HG02885 (cell line): ENCODE results near the gene PCDHGA7.
"Not testable (repeated sequence)": the region's sequence is repeated elsewhere in the genome, so short reads cannot be mapped to it uniquely, and the experiment has no call there.

Source experiments
- ATAC-seq: cut with Tn5 transposase; IDR thresholded peaks from one replicate; pipeline ENCODE4 v1.9.1; 2021; ENCODE audit warnings: mild to moderate bottlenecking; ENCODE audit not compliant: unreplicated experiment, poor library complexity

The PCDHGA7 gene

DNA sequence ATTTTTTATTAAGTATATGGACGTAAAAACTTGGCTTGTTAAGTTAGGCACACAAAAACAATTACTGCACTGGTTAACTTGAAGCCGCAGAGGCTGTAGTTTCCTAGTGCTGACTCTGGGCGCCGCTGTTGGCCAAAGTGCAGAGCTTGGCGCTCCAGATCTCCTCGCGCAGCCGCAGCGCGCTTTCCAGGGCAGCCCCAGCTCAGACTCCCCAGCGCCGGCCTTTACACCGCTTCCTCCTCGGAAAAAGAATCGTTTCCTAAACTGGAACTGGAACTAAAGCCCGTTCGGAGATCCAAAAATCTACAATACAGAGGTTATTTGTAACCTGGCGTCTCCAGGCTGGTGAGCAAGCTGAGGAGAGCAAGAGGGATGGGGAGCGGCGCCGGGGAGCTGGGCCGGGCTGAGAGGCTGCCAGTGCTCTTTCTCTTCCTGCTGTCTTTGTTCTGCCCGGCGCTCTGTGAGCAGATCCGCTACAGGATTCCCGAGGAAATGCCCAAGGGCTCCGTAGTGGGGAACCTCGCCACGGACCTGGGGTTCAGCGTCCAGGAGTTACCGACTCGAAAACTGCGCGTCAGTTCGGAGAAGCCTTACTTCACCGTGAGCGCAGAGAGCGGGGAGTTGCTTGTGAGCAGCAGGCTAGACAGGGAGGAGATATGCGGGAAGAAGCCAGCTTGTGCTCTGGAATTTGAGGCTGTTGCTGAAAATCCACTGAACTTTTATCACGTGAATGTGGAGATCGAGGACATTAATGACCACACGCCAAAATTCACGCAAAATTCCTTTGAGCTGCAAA, 15.4 kb downstream of the PCDHGA7 start, which contains the start of gene PCDHGB5:
Gene PCDHGB5, plus strand, starts transcription at position 192 of the 796 bp plus-strand sequence. Its CDS starts 181 bp downstream, at position 373.
- ATAC-seq = peak; percentile 100

DNA sequence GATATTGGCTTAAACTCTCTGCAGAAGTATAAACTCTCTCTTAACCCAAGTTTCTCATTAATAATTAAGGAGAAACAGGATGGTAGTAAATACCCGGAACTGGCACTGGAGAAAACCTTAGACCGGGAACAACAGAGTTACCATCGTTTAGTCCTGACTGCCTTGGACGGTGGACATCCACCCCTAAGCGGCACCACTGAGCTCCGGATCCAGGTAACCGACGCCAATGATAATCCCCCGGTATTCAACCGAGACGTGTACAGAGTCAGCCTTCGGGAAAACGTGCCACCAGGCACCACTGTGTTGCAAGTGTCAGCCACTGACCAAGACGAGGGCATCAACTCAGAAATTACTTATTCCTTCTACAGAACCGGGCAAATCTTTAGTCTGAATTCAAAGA, 16.1 kb downstream of the PCDHGA7 start:
- no peak for ATAC-seq

DNA sequence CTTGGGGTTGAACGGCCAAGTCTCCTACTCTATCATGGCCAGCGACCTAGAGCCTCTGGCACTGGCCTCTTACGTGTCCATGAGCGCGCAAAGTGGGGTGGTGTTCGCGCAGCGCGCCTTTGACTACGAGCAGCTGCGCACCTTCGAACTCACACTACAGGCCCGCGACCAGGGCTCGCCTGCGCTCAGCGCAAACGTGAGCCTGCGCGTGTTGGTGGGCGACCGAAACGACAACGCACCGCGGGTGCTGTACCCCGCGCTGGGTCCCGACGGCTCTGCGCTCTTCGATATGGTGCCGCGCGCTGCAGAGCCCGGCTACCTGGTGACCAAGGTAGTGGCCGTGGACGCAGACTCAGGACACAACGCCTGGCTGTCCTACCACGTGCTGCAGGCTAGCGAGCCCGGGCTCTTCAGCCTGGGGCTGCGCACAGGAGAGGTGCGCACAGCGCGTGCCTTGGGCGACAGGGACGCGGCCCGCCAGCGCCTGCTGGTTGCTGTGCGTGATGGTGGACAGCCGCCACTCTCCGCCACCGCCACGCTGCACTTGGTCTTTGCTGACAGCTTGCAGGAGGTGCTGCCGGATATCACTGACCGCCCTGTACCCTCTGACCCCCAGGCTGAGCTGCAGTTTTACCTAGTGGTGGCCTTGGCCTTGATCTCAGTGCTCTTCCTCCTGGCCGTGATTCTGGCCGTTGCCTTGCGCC, 17.2 kb downstream of the PCDHGA7 start:
- no peak for ATAC-seq

DNA sequence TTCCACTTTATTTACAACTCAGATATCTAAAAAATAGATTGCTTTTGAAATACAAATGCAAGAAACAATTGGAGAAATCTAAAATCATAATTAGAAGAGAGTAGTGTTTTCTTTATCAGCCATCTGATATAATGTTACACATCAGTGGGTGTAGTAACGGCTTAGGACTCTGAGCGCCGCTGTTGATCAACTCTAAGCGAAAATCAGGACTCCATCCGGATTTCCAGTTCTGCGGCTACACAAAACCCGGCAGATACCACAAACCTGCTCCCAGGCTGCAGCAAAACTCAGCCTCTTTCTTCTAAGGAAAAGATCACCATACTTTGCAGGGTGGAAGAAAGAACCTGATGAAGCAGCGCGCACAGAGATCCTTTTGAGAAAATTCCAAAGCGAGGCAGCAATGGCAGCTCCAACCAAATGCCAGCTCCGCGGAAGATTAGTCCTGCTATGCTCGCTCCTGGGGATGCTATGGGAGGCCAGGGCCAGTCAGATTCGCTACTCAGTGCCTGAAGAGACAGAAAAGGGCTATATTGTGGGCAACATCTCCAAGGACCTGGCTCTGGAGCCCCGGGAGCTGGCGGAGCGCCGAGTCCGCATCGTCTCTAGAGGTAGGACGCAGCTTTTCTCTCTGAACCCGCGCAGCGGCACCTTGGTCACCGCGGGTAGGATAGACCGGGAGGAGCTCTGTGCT, 20.2 kb downstream of the PCDHGA7 start, which contains the start of gene PCDHGA9:
Gene PCDHGA9, plus strand, starts transcription at position 226 of the 691 bp plus-strand sequence. Its CDS starts 175 bp downstream, at position 401.
- no peak for ATAC-seq

DNA sequence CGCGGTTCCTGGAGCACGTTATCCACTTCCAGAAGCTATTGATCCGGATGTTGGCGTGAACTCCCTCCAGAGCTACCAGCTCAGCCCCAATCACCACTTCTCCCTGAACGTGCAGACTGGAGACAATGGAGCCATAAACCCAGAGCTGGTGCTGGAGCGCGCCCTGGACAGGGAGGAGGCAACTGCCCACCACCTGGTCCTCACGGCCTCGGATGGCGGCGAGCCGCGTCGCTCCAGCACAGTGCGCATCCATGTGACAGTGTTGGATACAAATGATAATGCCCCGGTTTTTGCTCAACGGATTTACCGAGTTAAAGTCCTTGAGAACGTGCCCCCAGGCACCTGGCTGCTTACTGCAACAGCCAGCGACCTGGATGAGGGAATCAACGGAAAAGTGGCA, 20.8 kb downstream of the PCDHGA7 start:
- ATAC-seq = no peak

DNA sequence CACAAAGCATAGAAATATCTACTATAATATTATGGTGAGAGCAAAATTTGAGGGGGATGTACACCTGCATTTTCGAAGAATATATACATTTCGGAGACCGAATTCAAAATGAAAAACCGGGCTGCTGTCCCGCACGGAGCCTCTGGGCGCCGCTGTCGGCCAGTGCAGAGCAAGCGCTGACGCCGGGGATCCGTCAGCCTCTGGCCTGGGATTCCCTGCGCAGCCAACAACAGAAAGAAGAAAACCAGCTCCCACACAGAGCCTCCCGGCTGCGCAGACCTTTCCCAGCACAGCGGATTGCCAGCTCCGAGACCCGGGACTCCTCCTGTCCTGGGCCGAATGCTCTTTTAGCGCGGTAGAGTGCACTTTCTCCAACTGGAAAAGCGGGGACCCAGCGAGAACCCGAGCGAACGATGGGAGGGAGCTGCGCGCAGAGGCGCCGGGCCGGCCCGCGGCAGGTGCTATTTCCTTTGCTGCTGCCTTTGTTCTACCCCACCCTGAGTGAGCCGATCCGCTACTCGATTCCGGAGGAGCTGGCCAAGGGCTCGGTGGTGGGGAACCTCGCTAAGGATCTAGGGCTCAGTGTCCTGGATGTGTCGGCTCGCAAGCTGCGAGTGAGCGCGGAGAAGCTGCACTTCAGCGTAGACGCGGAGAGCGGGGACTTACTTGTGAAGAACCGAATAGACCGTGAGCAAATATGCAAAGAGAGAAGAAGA, 25.4 kb downstream of the PCDHGA7 start, which contains the start of gene PCDHGB6:
Gene PCDHGB6, plus strand, starts transcription at position 232 of the 716 bp plus-strand sequence. Its CDS starts 182 bp downstream, at position 414.
- ATAC-seq = peak; percentile 77

DNA sequence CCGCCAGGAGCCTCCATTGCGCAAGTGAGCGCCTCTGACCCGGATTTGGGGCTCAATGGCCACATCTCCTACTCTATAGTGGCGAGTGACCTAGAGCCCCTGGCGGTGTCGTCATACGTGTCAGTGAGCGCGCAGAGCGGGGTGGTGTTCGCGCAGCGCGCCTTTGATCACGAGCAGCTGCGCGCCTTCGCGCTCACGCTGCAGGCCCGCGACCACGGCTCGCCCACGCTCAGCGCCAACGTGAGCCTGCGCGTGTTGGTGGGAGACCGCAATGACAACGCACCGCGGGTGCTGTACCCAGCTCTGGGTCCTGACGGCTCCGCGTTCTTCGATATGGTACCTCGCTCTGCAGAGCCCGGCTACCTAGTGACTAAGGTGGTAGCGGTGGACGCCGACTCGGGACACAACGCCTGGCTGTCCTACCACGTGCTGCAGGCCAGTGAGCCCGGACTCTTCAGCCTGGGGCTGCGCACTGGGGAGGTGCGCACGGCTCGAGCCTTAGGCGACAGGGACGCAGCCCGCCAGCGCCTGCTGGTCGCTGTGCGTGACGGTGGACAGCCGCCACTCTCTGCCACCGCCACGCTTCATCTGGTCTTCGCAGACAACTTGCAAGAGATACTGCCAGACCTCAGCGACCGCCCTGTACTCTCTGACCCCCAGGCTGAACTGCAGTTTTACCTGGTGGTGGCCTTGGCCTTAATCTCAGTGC, 27.2 kb downstream of the PCDHGA7 start:
- ATAC-seq = no peak

DNA sequence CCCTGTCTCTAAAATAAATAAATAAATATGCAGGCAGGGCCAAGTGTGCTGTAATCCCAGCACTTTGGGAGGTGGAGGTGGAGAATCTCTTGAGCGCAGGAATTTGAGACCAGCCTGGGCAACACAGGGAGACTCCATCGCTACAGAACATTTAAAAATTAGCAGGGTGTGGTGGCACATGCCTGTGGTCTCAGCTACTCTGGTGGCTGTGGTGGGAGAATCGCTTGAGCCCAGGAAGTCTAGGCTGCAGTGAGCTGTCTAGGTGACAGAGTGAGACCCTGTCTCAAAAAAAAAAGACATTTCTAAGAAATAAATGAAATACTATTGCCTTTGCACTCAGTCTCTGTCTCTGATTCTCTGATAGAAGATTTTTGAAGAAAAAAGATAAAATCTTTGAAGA, 29.0 kb downstream of the PCDHGA7 start:
- no peak for ATAC-seq

DNA sequence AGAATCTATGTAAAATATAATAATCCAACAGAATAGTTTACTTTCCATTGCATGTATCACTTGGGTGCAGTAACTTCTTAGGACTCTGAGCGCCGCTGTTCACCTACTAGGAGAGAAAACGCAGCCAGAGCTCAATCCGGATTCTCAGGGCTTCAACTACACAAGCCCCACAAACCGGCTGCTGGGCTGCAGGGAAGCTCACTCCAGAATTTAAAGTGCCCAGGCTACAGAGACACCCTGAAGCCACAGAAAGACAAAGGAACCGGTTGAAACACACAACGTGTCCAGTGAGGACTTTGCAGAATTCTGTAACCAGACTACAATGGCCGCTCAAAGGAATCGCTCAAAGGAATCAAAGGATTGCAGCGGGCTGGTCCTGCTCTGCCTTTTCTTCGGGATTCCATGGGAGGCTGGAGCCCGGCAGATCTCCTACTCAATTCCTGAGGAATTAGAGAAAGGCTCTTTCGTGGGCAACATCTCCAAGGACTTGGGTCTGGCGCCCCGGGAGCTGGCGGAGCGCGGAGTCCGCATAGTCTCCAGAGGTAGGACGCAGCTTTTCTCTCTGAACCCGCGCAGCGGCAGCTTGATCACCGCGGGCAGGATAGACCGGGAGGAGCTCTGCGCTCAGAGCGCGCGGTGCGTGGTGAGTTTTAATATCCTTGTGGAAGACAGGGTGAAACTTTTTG, 30.5 kb downstream of the PCDHGA7 start, which contains the start of gene PCDHGA10:
Gene PCDHGA10, plus strand, starts transcription at position 134 of the 686 bp plus-strand sequence. Its CDS starts 189 bp downstream, at position 323.
- peak; percentile 65 for ATAC-seq

DNA sequence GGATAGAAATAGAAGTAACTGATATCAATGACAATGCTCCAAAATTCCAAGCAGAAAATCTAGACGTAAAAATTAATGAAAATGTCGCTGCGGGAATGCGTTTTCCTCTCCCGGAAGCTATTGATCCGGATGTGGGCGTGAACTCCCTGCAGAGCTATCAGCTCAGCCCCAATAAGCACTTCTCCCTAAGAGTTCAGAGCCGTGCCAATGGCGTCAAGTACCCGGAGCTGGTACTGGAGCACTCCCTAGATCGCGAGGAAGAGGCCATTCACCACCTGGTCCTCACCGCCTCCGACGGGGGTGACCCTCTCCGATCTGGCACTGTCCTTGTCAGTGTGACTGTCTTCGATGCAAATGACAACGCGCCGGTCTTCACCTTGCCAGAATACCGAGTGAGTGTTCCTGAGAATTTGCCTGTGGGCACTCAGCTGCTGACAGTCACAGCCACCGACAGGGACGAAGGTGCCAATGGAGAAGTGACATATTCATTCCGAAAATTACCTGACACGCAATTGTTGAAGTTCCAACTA, 31.1 kb downstream of the PCDHGA7 start:
- no peak for ATAC-seq

DNA sequence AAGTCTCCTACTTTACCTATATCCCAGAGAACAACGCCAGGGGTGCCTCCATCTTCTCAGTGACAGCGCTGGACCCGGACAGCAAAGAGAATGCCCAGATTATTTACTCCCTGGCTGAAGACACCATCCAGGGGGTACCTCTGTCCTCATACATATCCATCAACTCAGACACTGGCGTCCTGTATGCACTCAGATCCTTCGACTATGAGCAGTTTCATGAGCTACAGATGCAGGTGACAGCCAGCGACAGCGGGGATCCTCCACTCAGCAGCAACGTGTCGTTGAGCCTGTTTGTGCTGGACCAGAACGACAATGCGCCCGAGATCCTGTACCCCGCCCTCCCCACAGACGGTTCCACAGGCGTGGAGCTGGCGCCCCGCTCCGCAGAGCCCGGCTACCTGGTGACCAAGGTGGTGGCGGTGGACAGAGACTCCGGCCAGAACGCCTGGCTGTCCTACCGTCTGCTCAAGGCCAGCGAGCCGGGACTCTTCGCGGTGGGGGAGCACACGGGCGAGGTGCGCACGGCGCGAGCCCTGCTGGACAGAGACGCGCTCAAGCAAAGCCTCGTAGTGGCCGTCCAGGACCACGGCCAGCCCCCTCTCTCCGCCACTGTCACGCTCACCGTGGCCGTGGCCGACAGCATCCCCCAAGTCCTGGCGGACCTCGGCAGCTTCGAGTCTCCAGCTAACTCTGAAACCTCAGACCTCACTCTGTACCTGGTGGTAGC, 32.2 kb downstream of the PCDHGA7 start:
- ATAC-seq = not testable (repeated sequence)

DNA sequence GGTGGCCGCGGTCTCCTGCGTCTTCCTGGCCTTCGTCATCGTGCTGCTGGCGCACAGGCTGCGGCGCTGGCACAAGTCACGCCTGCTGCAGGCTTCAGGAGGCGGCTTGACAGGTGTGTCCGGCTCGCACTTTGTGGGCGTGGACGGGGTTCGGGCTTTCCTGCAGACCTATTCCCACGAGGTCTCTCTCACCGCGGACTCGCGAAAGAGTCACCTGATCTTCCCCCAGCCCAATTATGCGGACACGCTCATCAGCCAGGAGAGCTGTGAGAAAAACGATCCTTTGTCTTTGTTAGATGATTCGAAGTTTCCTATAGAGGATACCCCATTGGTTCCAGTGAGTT, 32.7 kb downstream of the PCDHGA7 start:
- not testable (repeated sequence) for ATAC-seq

DNA sequence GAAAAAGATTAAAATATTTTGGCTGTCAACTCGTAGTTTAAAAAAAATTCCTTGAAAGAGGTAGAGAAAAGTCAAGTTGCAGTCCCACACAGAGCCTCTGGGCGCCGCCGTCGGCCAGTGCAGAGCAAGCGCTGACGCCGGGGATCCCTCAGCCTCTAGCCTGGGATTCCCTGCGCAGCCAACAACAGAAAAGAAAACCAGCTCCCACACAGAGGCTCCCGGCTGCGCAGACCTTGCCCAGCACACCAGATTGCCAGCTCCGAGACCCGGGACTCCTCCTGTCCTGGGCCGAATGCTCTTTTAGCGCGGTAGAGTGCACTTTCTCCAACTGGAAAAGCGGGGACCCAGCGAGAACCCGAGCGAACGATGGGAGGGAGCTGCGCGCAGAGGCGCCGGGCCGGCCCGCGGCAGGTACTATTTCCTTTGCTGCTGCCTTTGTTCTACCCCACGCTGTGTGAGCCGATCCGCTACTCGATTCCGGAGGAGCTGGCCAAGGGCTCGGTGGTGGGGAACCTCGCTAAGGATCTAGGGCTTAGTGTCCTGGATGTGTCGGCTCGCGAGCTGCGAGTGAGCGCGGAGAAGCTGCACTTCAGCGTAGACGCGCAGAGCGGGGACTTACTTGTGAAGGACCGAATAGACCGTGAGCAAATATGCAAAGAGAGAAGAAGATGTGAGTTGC, 35.1 kb downstream of the PCDHGA7 start, which contains the start of gene PCDHGB7:
Gene PCDHGB7, plus strand, starts transcription at position 184 of the 679 bp plus-strand sequence. Its CDS starts 183 bp downstream, at position 367.
- ATAC-seq = peak; percentile 80

DNA sequence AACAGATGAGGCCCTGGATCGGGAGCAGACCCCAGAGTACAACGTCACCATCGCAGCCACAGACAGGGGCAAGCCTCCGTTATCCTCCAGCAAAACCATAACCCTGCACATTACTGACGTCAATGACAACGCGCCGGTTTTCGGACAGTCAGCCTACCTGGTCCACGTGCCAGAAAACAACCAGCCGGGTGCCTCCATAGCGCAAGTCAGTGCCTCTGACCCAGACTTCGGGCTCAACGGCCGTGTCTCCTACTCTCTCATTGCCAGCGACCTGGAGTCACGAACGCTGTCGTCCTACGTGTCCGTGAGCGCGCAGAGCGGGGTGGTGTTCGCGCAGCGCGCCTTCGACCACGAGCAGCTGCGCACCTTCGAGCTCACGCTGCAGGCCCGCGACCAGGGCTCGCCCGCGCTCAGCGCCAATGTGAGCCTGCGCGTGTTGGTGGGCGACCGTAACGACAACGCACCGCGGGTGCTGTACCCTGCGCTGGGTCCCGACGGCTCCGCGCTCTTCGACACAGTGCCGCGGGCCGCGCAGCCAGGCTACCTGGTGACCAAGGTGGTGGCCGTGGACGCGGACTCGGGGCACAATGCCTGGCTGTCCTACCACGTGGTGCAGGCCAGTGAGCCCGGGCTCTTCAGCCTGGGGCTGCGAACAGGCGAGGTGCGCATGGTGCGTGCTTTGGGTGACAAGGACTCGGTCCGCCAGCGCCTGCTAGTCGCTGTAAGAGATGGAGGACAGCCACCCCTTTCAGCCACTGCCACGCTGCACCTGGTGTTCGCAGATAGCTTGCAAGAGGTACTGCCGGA, 36.7 kb downstream of the PCDHGA7 start:
- ATAC-seq = no peak

DNA sequence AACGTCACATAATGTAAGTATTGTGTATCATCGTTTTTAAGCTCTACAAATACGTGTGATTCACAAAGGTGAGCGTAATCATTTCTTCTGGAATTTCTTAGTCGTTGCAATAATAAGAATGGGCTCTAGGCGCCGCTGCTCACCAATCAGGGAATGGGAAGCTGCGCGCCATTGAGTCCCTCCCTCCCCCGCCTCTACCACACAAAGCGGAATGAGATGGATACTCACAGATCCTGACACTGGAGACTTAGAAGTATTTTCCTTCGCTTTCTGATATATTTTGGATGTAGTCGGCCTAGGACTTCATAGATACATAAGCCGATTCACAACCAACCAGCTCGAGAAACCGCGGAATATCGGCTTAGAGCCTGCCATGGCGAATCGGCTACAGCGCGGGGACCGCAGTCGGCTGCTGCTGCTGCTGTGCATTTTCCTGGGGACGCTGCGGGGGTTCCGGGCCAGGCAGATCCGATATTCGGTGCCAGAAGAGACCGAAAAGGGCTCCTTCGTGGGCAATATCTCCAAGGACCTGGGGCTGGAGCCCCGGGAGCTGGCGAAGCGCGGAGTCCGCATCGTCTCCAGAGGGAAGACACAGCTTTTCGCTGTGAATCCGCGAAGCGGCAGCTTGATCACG, 38.4 kb downstream of the PCDHGA7 start, which contains the start of gene PCDHGA11:
Gene PCDHGA11, plus strand, starts transcription at position 197 of the 634 bp plus-strand sequence. Its CDS starts 177 bp downstream, at position 374.
- peak; percentile 60 for ATAC-seq

DNA sequence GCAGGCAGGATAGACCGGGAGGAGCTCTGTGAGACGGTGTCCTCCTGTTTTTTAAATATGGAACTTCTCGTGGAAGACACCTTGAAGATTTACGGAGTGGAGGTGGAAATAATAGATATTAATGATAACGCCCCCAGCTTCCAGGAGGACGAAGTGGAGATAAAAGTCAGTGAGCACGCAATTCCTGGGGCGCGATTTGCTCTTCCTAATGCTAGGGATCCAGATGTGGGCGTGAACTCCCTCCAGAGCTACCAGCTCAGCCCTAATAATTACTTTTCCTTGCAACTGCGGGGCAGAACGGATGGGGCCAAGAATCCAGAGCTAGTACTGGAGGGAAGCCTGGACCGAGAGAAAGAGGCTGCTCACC, 38.9 kb downstream of the PCDHGA7 start:
- ATAC-seq = no peak
